ENCODE results near the gene SALL4. TPM values are rescaled to one million over a fixed set of nuclear protein-coding genes. Genes with fewer than 3 reads are reported as not detected.
"Not testable (repeated sequence)": the region's sequence is repeated elsewhere in the genome, so short reads cannot be mapped to it uniquely, and the experiment has no call there.

The SALL4 gene
- polyA plus RNA-seq, 1 experiment = 0.46 TPM

GRCh38 chr20:51739722-51740249 lies 62.5 kb downstream of the SALL4 start:
- Histone ChIP-seq H3K27ac (ENCODE audit: low read depth, low read length) (no peak overlapping the region), H3K27me3 (ENCODE audit: control insufficient read depth, insufficient read depth, low read length) (no peaks in the 10 kb centered on the region), H3K9me3 (ENCODE audit: control insufficient read depth, insufficient read depth, low read length) (no peaks in the 10 kb centered on the region), H3K4me3 (ENCODE audit: low read depth, low read length) (no peak overlapping the region)
- CTCF ChIA-PET = no interaction called here
- DNase-seq (ENCODE audit: low read depth, low spot score) = no peak
- TF ChIP-seq, protein P1, sequence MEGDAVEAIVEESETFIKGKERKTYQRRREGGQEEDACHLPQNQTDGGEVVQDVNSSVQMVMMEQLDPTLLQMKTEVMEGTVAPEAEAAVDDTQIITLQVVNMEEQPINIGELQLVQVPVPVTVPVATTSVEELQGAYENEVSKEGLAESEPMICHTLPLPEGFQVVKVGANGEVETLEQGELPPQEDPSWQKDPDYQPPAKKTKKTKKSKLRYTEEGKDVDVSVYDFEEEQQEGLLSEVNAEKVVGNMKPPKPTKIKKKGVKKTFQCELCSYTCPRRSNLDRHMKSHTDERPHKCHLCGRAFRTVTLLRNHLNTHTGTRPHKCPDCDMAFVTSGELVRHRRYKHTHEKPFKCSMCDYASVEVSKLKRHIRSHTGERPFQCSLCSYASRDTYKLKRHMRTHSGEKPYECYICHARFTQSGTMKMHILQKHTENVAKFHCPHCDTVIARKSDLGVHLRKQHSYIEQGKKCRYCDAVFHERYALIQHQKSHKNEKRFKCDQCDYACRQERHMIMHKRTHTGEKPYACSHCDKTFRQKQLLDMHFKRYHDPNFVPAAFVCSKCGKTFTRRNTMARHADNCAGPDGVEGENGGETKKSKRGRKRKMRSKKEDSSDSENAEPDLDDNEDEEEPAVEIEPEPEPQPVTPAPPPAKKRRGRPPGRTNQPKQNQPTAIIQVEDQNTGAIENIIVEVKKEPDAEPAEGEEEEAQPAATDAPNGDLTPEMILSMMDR (IDR thresholded peaks at IDR 0.05; ENCODE audit: low read depth, low read length) = no peak
- POLR2A ChIA-PET = no interaction called here

DNA sequence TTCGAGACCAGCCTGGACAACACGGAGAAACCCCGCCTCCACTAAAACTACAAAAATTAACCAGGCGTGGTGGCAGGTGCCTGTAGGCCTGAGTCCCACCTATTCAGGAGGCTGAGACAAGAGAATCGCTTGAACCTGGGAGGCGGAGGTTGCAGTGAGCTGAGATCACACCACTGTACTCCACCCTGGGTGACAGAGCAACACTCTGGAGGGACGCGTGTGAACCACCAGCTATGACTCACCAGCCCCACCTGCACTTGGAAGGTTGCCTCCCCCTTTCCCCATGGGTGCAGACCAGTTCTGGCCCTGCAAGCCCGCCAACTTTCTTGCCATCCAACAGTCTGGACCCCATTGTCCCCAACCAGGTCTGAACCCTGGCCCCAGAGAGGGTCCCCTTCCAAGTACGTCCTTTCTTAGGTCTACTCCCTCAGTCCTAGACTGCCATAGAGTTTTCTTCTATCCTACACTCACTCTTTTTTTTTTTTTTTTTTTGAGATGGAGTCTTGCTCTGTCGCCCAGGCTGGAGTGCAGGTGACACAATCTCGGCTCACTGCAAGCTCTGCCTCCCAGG lies 63.4 kb downstream of the SALL4 start:
- ChIA-PET CTCF (no interaction called here), POLR2A (no interaction called here)
- no peak for DNase-seq (ENCODE audit: low read depth, low spot score)
- Histone ChIP-seq H3K9me3 (ENCODE audit: control insufficient read depth, insufficient read depth, low read length) (no peaks in the 10 kb centered on the region), H3K27ac (ENCODE audit: low read depth, low read length) (no peak overlapping the region), H3K4me3 (ENCODE audit: low read depth, low read length) (no peak overlapping the region), H3K27me3 (ENCODE audit: control insufficient read depth, insufficient read depth, low read length) (no peaks in the 10 kb centered on the region)
- TF ChIP-seq, protein P1 (IDR thresholded peaks at IDR 0.05; ENCODE audit: low read depth, low read length) = no peak

- CTCF ChIA-PET; DNase-seq (ENCODE audit: low read depth, low spot score); H3K4me3 ChIP-seq (ENCODE audit: low read depth, low read length); H3K9me3 ChIP-seq (ENCODE audit: control insufficient read depth, insufficient read depth, low read length); POLR2A ChIA-PET; H3K27ac ChIP-seq (ENCODE audit: low read depth, low read length); H3K27me3 ChIP-seq (ENCODE audit: control insufficient read depth, insufficient read depth, low read length): not testable (repeated sequence)
These were observed 64.1 kb downstream of the SALL4 start for GRCh38 chr20:51738261-51738660.

GRCh38 chr20:51736947-51737346 lies 65.4 kb downstream of the SALL4 start:
- H3K27ac ChIP-seq (ENCODE audit: low read depth, low read length) = no peak overlapping the region
- DNase-seq (ENCODE audit: low read depth, low spot score) = no peak
- H3K9me3 ChIP-seq (ENCODE audit: control insufficient read depth, insufficient read depth, low read length) = no peaks in the 10 kb centered on the region
- ChIA-PET POLR2A (no interaction called here), CTCF (no interaction called here)
- no peak overlapping the region for H3K4me3 ChIP-seq (ENCODE audit: low read depth, low read length)
- TF ChIP-seq, protein P1 (IDR thresholded peaks at IDR 0.05; ENCODE audit: low read depth, low read length) = no peak
- no peaks in the 10 kb centered on the region for H3K27me3 ChIP-seq (ENCODE audit: control insufficient read depth, insufficient read depth, low read length)

GRCh38 chr20:51735728-51736600 lies 66.4 kb downstream of the SALL4 start:
- Histone ChIP-seq H3K4me3 (ENCODE audit: low read depth, low read length) (no peak overlapping the region), H3K27me3 (ENCODE audit: control insufficient read depth, insufficient read depth, low read length) (no peaks in the 10 kb centered on the region), H3K27ac (ENCODE audit: low read depth, low read length) (no peak overlapping the region), H3K9me3 (ENCODE audit: control insufficient read depth, insufficient read depth, low read length) (no peaks in the 10 kb centered on the region)
- no peak for DNase-seq (ENCODE audit: low read depth, low spot score)
- ChIA-PET POLR2A (no interaction called here), CTCF (no interaction called here)
- TF ChIP-seq, protein P1 (IDR thresholded peaks at IDR 0.05; ENCODE audit: low read depth, low read length) = no peak

Measured in AG04450 (cell line).